ENCODE results near the gene RPS28.

Gene RPS28

DNA sequence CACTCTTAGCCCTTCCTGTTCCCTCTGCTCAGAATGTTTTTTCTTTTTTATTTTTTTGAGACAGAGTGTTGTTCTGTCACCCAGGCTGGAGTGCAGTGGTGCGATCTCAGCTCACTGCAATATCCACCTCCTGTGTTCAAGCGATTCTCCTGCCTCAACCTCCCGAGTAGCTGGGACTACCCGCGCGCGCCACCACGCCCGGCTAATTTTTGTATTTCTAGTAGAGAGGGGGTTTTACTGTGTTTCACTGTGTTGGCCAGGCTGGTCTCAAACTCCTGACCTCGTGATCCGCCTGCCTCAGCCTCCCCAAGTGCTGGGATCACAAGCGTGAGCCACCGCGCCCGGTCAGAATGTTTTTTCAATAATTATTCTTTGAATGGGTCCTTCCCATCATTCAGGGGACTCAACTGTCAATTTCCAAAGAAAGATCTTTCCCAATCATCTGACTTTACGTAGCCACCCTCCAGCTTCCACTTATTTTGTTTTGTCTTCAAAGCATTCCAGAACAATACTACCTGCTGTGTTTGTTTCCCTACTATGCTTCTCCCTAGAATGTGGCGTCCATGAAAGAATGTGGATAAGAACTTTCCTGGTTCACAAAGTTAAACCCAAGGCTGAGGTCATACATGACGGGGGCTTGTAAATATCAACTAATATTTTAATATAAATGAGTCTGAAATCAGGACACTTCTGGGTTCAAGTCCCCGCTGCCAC, 1.3 kb upstream of the RPS28 start:
- no peak for DNase-seq (ENCODE audit: low read depth in 4 of 4, low spot score in 1 of 4)

DNA sequence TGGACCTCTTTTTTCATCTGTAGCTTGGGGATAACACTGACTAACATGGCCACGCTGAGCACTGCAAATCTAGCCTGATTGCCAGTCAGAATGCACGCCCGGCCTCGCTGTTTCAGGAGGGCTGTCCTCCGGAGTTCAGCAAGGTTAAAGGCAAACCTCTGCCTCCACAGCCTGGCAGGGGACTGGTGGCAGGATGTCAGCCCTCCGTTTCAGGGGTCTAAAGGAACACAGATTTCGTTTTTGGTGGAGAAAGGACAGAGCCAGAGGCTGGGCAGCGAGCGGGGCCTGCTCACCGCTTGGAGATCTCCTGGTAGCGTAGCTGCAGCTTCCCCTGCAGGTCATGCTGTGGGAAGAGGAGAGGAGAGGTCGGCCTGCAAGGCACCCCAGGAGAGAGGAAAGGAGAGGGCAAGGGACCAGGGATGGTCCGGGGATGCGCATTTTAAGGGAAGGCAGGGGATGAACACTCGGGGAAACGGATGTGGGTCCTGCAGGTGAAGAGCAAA, 681 bp upstream of the RPS28 start:
- DNase-seq (ENCODE audit: low read depth in 4 of 4, low spot score in 1 of 4): no peak

GRCh38 chr19:8321986-8322637, 816 bp downstream of the RPS28 start:
- DNase-seq (ENCODE audit: low read depth in 4 of 4, low spot score in 1 of 4): no peak

DNA sequence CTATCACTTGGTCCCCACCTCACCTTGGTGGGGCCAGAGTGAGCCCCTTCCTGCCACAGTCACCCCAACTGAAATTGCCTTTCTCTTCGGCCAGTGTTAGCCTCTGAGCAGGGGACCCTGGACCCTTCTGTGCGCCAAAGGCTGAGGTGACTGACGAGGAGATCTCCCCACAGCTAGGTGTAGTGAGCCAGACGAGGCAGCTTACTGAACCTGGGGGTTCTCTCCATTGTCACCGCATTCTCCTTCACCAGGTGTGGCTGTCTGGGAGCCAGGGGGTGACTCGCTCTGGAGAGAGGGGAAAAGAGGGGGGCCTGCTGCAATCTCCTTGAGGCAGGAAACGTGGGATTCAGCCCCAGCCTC, 1.3 kb downstream of the RPS28 start:
- DNase-seq (ENCODE audit: low read depth in 4 of 4, low spot score in 1 of 4): no peak

DNA sequence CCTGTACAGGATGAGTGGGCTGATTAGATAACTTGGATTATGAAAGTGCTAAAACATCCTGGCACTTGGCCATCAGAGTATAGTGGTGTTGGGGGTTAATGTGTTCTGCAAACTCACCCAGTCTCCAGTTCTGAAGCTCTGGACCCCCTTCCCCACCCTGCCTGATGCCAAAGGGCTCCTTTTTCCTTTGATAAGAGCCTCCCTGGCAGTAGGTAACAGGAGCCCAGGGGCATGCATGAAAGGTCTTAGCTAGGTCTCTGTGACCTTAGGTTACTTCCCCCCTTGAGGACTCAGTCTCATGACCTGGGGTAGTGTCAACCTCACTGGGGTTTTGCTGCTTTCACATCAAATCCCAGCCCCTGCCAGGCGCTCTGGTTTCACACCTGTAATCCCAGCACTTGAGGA, 2.5 kb downstream of the RPS28 start:
- no peak for DNase-seq (ENCODE audit: low read depth in 4 of 4, low spot score in 1 of 4)

DNA sequence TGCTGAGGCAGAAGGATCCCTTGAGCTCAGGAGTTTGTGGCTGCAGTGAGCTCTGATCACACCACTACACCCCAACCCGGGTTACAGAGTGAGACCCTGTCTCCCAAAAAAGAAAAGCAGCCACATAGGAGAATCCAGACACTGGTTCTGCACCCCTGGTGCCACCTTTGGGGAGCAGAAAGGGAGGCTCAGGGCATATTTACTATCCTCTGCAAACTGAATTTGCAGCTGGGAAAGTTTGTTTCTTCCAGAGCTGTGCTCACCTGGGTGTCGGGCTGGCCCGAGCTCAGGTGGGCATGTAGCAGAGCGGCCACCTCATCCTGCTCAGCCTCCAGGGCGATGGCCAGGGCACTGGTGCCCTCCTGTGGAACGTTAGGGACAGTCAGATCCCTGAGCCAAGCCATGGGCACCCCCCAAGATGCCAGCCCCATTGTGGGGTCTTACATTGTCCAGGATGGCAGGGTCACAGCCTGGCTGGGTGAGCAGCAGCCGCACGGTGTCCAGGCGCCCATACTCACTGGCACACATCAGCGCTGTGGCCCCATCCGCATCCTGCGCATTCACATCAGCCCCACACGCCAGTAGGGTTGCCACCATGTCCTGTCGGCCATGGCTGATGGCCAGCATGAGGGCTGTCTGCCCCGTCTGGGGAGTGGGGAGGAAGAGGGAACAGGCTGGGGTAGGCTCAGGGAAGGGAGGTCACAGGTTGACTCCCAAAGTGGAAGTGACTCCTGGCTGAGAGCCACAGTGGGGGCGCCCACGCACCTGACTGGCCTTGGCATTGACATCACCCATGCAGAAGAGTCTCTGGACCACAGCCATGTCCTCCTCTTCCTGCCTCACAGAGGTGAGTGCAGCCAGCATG, 3.1 kb downstream of the RPS28 start:
- DNase-seq (ENCODE audit: low read depth in 4 of 4, low spot score in 1 of 4): no peak

GRCh38 chr19:8325454-8325853, 4.2 kb downstream of the RPS28 start:
- no peak for DNase-seq (ENCODE audit: low read depth in 4 of 4, low spot score in 1 of 4)

GRCh38 chr19:8329996-8330395, 8.7 kb downstream of the RPS28 start:
- no peak for DNase-seq (ENCODE audit: low read depth in 4 of 4, low spot score in 1 of 4)

GRCh38 chr19:8331263-8331845, 10.1 kb downstream of the RPS28 start:
- DNase-seq (ENCODE audit: low read depth in 4 of 4, low spot score in 1 of 4): no peak

DNA sequence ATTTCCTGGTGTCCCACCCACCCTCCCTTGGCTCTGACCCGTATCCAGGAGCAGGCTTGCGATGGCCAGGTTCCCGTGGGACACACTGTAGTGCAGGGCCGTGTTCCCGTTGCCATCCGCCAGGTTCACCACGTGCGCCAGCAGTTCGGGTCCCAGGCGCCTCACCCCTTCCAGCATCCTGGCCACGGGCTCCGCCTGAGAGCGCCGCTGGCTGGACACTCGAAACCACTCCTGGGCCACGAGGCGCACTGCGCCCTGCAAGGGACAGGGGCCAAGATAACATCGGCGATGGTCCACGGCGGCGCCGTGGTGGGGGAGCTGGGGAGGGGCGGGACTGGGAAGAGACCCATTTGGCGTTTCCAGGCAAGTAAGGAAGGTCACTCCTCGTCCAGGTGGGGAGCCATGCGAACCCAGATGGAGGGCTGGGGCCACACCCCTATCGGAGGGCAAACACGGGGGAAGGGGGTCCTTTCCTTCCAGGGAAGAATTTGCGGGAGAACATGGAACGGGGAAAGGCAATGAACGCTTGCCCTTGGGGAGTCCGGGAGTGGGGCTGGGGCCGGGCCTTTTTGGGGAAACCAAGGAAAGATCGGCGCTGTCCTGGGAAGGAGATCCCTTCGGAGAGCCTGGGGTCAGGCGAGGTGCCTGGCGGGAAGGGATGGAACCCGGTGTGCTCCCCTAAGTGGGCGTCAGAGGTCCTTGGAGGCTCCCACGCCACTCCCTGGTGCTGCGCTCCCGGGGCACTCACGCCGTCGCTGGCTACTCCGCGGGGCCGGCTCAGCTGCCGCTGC, 11.9 kb downstream of the RPS28 start:
- DNase-seq (ENCODE audit: low read depth in 4 of 4, low spot score in 1 of 4): no peak

- DNase-seq (ENCODE audit: low read depth in 4 of 4, low spot score in 1 of 4): no peak
Observed at GRCh38 chr19:8333767-8334457, 12.6 kb downstream of the RPS28 start.

DNA sequence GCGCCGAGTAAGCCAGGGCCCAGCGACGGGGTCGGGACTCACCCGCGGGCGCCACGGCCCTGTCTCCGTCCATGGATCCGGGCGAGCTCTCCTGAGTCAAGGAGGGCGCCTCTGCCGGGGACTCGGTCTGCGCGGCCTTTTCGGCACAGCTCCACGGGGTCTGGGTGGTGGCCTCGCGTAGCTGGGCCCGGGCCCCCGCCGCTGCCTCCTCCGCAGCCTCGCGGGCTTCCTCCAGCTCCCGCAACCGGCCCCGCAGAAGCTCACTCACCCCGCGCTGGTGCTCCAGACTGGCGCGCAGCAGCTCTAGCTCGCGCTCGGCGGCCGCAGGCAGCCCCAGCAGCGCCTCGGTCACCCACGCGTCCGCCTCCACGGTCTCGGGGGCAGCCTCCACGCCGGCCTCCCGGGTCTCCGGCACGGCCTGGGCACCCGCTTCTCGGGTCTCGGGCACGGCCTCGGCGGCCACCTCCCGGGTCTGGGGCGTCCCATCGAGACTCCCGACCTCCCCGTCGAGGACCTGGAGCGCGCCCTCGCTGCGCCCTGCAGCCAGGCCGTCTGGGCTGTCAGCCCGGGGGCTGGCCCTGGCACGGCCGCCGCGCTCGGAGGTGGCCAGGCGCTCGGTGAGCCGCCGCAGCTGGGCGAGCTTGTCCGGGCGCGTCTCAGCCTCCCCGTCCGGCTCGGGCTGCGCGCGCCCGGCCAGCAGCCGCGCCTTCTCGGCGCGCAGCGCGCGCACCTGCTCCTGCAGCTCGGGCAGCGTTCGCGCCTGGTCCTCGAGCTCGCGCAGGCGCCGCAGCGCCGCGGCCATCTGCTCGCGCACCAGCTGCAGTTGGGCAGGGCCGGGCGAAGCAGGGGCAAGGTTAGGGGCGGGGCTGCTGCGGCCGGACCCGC, 13.4 kb downstream of the RPS28 start:
- no peak for DNase-seq (ENCODE audit: low read depth in 4 of 4, low spot score in 1 of 4)

- DNase-seq (ENCODE audit: low read depth in 4 of 4, low spot score in 1 of 4): no peak
Observed at GRCh38 chr19:8335343-8336071, 14.2 kb downstream of the RPS28 start.

- no peak for DNase-seq (ENCODE audit: low read depth in 4 of 4, low spot score in 1 of 4)
Observed at GRCh38 chr19:8336072-8336569, 14.8 kb downstream of the RPS28 start.

- no peak for DNase-seq (ENCODE audit: low read depth in 4 of 4, low spot score in 1 of 4)
Observed at GRCh38 chr19:8336660-8337059, 15.4 kb downstream of the RPS28 start.

GRCh38 chr19:8337728-8338127, 16.4 kb downstream of the RPS28 start:
- no peak for DNase-seq (ENCODE audit: low read depth in 4 of 4, low spot score in 1 of 4)

GRCh38 chr19:8338835-8339234, 17.5 kb downstream of the RPS28 start:
- DNase-seq (ENCODE audit: low read depth in 4 of 4, low spot score in 1 of 4): no peak

GRCh38 chr19:8340341-8341096, 19.2 kb downstream of the RPS28 start:
- no peak for DNase-seq (ENCODE audit: low read depth in 4 of 4, low spot score in 1 of 4)
